ENCODE data around the gene PNMT.

PNMT gene

DNA sequence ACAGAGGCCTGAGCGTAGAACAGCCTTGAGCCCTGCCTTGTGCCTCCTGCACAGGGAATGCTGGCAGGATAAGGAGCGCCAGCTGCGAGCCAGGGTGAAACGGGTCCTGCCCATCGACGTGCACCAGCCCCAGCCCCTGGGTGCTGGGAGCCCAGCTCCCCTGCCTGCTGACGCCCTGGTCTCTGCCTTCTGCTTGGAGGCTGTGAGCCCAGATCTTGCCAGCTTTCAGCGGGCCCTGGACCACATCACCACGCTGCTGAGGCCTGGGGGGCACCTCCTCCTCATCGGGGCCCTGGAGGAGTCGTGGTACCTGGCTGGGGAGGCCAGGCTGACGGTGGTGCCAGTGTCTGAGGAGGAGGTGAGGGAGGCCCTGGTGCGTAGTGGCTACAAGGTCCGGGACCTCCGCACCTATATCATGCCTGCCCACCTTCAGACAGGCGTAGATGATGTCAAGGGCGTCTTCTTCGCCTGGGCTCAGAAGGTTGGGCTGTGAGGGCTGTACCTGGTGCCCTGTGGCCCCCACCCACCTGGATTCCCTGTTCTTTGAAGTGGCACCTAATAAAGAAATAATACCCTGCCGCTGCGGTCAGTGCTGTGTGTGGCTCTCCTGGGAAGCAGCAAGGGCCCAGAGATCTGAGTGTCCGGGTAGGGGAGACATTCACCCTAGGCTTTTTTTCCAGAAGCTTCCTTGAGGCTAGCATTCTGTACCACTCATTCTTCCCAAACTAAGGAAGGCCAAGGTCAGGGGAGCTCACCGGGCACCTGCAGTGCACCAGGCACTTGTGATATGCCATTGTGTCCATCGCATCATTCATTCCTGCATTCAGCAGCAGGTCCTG lies 1.9 kb downstream of the PNMT start:
- Histone ChIP-seq H3K4me1 (ENCODE audit: control insufficient read depth, insufficient read depth, low read length) (peaks cover 60% of the 10 kb centered on the region), H3K27me3 (ENCODE audit: control insufficient read depth, insufficient read depth, low read length) (peaks cover 61% of the 10 kb centered on the region), H3K9ac (ENCODE audit: low read length) (no peak overlapping the region), H3K36me3 (ENCODE audit: control insufficient read depth, insufficient read depth, low read length) (no peaks in the 10 kb centered on the region), H3K4me3 (ENCODE audit: low read length) (no peak overlapping the region), H3K9me3 (ENCODE audit: control insufficient read depth, low read length) (no peaks in the 10 kb centered on the region)

DNA sequence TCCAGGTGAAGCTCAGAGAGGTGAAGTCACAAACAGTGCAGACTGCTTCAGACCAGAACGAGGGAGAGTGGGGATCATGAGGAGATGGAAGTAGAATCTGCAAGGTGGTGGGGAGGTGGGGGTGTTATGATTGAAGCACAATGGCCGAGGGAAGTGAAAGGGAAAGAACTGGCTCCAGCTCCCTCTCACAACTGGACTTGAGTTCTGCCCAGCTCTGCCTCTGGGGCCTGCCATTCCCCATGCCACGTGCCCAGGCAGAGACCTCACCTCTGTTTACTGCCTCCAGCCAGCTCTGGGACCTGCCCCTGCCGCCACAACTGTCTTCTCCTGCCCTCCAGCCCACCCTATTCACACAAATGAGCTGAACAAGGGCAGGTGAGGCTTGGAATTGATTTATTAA lies 2.5 kb downstream of the PNMT start:
- no peak overlapping the region for H3K9ac ChIP-seq (ENCODE audit: low read length)
- H3K4me1 ChIP-seq (ENCODE audit: control insufficient read depth, insufficient read depth, low read length) = peaks cover 60% of the 10 kb centered on the region
- peaks cover 57% of the 10 kb centered on the region for H3K27me3 ChIP-seq (ENCODE audit: control insufficient read depth, insufficient read depth, low read length)
- no peak overlapping the region for H3K4me3 ChIP-seq (ENCODE audit: low read length)
- H3K36me3 ChIP-seq (ENCODE audit: control insufficient read depth, insufficient read depth, low read length) = no peaks in the 10 kb centered on the region
- no peaks in the 10 kb centered on the region for H3K9me3 ChIP-seq (ENCODE audit: control insufficient read depth, low read length)

DNA sequence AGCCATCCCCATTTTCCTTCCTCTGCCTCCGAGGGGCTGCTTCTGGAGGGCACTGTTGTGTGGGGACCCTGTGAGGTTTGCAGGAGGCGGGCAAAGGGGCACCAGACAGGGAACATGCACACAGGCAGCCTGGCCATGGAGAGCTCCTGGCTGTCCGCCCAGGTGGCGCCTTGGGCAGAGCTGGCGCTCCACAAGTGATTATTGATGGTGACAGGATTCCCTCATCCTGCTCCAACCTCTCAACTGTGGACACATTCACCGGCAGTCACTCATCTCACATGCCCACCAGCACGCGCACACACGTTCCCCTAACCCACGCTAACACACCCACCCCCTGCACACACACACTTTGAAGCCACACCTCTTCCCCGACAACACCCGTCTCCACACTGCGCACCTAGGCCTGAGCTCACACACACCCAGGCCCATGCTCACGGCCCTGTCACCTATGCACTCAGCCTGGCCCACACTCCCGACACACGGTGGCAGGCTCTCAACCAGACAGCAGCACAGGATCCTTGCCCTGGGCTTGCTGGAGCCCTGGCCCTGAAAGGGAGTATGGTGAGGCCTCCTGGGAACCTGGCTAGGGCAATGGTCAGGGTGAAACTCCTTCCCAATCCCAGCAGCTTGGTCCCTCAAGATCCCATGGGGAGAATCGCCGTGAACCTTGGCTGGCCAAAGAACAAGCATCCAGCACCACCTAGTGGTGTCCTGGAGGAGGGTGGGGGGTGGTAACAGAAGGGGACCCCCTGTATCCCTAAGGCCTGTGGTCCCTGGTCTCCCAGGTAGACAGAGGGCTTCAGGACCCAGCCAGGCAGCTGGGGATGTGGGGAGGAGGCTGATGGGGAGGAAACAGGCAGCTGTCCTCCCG lies 3.6 kb downstream of the PNMT start:
- no peak overlapping the region for H3K4me3 ChIP-seq (ENCODE audit: low read length)
- peaks cover 69% of the 10 kb centered on the region for H3K4me1 ChIP-seq (ENCODE audit: control insufficient read depth, insufficient read depth, low read length)
- H3K36me3 ChIP-seq (ENCODE audit: control insufficient read depth, insufficient read depth, low read length) = no peaks in the 10 kb centered on the region

DNA sequence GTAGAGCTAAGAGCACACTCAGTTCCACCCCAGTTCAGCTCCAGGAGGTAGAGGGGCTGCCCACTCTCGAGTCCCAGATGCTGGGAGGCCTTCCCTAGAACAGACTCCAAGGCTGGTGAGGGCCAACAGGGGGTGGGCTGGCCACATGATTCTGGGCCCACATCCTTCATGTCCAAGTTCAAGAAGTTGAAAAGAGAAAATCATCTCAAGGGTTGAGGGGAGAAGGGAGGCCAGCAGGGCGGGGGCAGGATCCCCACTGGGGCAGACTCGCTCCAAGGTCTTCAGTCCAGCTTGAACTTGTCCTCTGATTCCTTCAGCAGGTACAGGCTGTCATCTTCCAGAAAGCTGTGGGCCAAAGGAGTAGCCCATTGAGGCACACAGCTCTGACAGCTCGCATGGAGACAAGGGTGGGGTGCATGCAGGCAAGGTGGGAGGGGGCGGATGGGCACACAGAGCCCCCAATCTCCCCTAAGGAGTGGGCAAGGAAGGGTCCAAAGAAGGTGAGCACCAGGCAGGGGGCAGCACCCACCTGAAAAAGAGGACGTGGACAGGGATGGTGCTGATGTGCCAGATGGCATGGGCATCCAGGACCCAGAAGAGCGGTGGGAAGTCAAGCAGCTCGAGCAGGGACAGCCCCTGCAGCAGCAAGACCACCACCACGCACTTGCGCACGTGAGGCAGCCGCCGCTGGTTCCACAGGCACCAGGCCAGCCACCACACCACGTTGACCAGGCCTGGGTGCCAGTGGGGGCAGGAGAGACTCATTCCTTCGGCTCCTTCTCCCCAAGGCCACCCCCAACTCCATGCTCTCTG lies 4.5 kb downstream of the PNMT start:
- peaks cover 71% of the 10 kb centered on the region for H3K4me1 ChIP-seq (ENCODE audit: control insufficient read depth, insufficient read depth, low read length)
- H3K36me3 ChIP-seq (ENCODE audit: control insufficient read depth, insufficient read depth, low read length) = no peaks in the 10 kb centered on the region
- peak overlapping the region; percentile 58 for H3K9ac ChIP-seq (ENCODE audit: low read length)
- no peaks in the 10 kb centered on the region for H3K9me3 ChIP-seq (ENCODE audit: control insufficient read depth, low read length)
- H3K27me3 ChIP-seq (ENCODE audit: control insufficient read depth, insufficient read depth, low read length) = peaks cover 37% of the 10 kb centered on the region
- no peak overlapping the region for H3K4me3 ChIP-seq (ENCODE audit: low read length)

More for the DNA sequence above, 3.6 kb downstream of the PNMT start:
- Histone ChIP-seq H3K9me3 (ENCODE audit: control insufficient read depth, low read length) (no peaks in the 10 kb centered on the region), H3K9ac (ENCODE audit: low read length) (peak overlapping the region; percentile 58), H3K27me3 (ENCODE audit: control insufficient read depth, insufficient read depth, low read length) (peaks cover 46% of the 10 kb centered on the region)

DNA sequence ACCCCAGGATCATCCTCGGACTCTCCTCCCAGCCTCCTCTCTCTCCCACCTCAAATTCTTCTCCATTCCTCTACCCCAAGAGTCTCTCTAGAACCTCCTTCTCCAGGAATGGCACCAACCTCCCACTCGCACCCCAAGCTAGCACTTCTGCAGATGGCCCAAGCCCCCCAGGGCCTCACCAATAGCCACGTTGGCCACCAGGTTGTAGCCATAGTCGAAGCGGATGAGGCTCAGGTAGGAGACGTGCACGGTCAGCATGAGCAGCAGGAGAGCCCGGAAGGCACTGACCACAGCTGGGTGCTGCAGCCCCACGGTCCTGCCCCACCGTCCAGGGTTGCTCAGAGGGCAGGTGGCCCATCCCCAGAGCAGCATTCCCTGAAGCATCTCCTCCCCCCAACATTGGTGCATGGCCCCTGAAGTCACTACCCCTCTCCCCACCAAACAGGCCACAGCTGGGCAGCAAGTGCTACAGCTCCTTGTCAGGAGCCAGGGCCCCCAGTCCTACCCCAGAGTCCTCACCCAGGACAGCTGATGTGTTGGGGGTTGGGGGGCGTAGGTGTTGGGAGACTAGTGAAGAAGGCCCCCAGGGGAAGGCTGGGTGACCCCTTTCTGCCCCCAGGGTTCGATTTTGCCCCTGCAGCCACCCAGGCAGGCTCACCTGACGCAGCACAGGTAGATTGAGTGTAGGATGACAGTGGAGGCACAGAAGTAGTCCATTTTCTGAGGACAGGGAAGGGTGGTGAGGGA lies 5.3 kb downstream of the PNMT start:
- Histone ChIP-seq H3K9ac (ENCODE audit: low read length) (no peak overlapping the region), H3K27me3 (ENCODE audit: control insufficient read depth, insufficient read depth, low read length) (peaks cover 29% of the 10 kb centered on the region), H3K4me3 (ENCODE audit: low read length) (no peak overlapping the region), H3K4me1 (ENCODE audit: control insufficient read depth, insufficient read depth, low read length) (peaks cover 75% of the 10 kb centered on the region), H3K36me3 (ENCODE audit: control insufficient read depth, insufficient read depth, low read length) (no peaks in the 10 kb centered on the region), H3K9me3 (ENCODE audit: control insufficient read depth, low read length) (no peaks in the 10 kb centered on the region)

DNA sequence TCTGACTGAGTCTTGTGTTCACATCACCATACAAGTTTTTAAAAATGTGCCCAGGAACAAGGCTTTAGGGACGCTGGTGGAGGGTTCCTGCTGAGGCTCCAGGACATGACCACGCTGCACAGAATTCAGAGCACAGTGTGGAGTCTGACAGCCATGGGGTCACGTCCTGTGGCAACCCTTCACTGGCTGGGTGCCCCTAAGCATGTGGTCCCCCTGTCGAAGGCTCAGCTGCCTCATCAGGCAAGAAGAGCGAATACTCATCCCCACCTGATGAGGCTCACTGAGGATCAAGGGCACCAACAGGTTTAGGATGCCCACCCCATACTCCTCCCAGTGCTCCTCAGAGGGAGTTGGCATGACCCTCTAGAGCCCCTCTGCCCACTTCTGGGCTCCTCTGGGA lies 5.9 kb downstream of the PNMT start:
- Histone ChIP-seq H3K27me3 (ENCODE audit: control insufficient read depth, insufficient read depth, low read length) (peaks cover 26% of the 10 kb centered on the region), H3K4me3 (ENCODE audit: low read length) (no peak overlapping the region), H3K4me1 (ENCODE audit: control insufficient read depth, insufficient read depth, low read length) (peaks cover 79% of the 10 kb centered on the region), H3K9ac (ENCODE audit: low read length) (peak overlapping the region; percentile 57), H3K36me3 (ENCODE audit: control insufficient read depth, insufficient read depth, low read length) (no peaks in the 10 kb centered on the region), H3K9me3 (ENCODE audit: control insufficient read depth, low read length) (no peaks in the 10 kb centered on the region)

DNA sequence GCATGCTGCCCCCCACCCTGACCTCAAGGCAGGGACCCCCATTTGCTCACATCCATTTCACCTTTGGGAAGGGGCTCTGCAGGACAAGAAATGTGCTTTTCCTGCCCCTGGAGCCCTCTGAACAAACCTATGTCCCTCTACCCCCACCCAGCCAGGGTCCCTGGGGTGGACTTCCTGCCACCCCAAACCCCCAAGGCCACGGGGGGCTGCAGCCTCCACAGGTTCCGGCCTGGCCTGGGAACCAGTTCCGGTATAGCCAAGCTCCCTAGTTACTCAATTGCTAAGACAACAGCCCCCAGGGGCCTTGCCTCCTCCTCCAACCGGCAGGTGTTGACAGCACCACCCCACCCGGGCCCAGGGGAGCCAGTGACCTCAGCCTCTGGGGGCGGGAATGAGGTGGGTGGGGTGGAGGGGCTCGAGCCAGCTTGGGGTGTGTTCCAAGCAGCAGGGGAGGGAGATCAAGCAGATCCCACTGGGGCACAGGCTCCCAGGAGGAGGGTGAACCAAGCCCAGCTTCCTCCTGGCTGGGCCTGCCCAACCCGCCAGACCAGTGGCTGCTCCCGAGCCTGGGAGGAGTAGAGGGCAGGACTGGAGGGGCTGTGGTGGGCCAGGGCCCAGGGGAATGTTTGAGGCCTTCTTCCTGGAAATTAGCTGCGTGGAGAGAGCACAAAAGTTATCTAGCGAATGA lies 6.6 kb downstream of the PNMT start:
- H3K36me3 ChIP-seq (ENCODE audit: control insufficient read depth, insufficient read depth, low read length) = peaks cover 3% of the 10 kb centered on the region
- peak overlapping the region; percentile 57 for H3K9ac ChIP-seq (ENCODE audit: low read length)
- no peaks in the 10 kb centered on the region for H3K9me3 ChIP-seq (ENCODE audit: control insufficient read depth, low read length)
- H3K27me3 ChIP-seq (ENCODE audit: control insufficient read depth, insufficient read depth, low read length) = peaks cover 19% of the 10 kb centered on the region
- peaks cover 86% of the 10 kb centered on the region for H3K4me1 ChIP-seq (ENCODE audit: control insufficient read depth, insufficient read depth, low read length)
- no peak overlapping the region for H3K4me3 ChIP-seq (ENCODE audit: low read length)

DNA sequence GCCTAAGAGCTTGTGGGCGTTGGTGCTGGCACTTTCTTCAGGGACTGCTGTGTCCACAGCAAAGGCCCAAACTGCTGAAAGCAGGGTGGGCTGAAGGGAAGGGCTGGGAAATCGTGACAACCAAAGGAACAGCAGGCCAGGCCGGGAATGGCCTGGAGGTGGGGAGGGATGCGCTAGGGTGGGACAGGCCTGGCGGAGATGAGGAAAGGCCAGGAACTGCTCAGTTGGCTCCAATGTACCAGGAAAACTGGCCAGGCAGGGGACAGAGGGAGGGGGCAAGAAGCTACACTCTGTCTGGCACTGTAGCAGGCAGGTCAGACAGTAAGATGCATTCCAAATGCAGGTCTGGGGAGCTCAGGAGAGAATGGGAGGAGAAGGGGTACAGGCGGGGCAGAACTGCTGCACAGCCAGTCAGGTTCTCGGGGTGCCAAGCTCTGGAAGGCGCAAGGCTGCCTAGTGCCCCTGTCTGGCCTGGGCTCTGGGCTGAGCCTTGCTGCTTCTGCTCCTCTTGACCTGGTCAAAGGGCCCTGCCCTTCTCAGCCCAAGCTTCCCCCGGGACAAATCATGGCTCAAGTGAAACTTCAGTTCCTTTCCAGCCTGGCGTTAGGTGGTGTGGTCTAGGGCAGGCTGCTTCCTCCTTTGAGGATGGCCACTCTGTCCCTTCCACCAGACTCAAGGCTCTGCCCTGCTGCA lies 7.3 kb downstream of the PNMT start:
- Histone ChIP-seq H3K9me3 (ENCODE audit: control insufficient read depth, low read length) (no peaks in the 10 kb centered on the region), H3K36me3 (ENCODE audit: control insufficient read depth, insufficient read depth, low read length) (peaks cover 3% of the 10 kb centered on the region), H3K4me3 (ENCODE audit: low read length) (no peak overlapping the region), H3K27me3 (ENCODE audit: control insufficient read depth, insufficient read depth, low read length) (peaks cover 12% of the 10 kb centered on the region), H3K9ac (ENCODE audit: low read length) (peak overlapping the region; percentile 57), H3K4me1 (ENCODE audit: control insufficient read depth, insufficient read depth, low read length) (peaks cover 89% of the 10 kb centered on the region)

DNA sequence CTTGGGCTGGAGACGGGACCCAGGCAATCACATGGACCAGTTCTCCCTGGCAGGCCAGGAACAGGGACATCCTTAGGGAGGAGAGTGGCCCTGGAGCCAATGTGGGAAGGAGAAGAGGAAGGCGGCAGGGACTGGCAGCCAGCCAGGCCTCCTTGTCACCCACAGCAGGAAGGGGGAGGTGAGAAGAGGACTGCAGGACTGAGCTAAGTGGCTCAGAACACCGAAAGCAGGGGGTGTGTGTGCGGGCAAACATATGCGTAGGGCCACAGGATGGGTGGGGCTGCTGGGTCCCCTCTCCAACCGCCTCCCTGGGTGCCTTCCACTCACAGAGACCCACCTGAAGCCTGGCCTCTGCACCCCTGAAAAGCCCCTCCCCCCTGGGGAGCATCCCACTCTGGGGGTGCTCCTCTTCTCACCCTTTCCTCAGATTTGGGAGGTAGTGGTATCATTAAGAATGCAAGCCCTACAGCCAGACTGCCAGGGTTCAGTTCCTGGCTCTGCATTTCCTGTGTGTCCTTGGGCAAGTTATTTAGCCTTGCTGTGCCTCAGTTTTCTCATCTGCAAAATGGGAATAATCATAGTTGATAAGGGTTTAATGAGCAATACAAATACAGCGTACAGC lies 8.1 kb downstream of the PNMT start:
- H3K36me3 ChIP-seq (ENCODE audit: control insufficient read depth, insufficient read depth, low read length) = peaks cover 3% of the 10 kb centered on the region
- peaks cover 5% of the 10 kb centered on the region for H3K27me3 ChIP-seq (ENCODE audit: control insufficient read depth, insufficient read depth, low read length)
- H3K9me3 ChIP-seq (ENCODE audit: control insufficient read depth, low read length) = no peaks in the 10 kb centered on the region
- no peak overlapping the region for H3K4me3 ChIP-seq (ENCODE audit: low read length)
- H3K9ac ChIP-seq (ENCODE audit: low read length) = peak overlapping the region; percentile 57
- peaks cover 82% of the 10 kb centered on the region for H3K4me1 ChIP-seq (ENCODE audit: control insufficient read depth, insufficient read depth, low read length)

DNA sequence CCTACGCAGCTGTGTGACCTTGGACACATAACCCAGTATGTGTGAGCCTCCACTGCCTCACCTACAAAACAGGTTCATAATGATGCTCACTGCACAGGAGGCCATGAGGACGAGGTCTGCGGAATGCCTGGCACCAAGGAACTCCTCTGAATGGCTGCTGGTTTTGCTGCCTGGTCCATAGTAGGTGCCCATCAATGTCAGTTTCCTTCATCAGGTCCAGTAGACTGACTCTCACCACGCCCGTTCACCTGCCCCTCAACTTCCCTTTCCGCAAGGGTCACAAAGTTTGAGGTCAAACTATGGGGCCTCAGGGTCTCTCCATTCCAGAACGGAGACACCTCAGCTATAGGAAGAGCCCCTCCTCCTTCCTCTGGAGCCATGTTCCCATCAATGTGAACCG lies 8.8 kb downstream of the PNMT start:
- H3K4me1 ChIP-seq (ENCODE audit: control insufficient read depth, insufficient read depth, low read length) = peaks cover 74% of the 10 kb centered on the region
- no peaks in the 10 kb centered on the region for H3K9me3 ChIP-seq (ENCODE audit: control insufficient read depth, low read length)
- H3K27me3 ChIP-seq (ENCODE audit: control insufficient read depth, insufficient read depth, low read length) = no peaks in the 10 kb centered on the region
- H3K9ac ChIP-seq (ENCODE audit: low read length) = peak overlapping the region; percentile 57
- no peak overlapping the region for H3K4me3 ChIP-seq (ENCODE audit: low read length)
- H3K36me3 ChIP-seq (ENCODE audit: control insufficient read depth, insufficient read depth, low read length) = peaks cover 3% of the 10 kb centered on the region

Data from mucosa of stomach (tissue), 1 donor.